HT1080 (cell line): ENCODE results near the gene CCDC40. TPM values are rescaled to one million over a fixed set of nuclear protein-coding genes. Genes with fewer than 3 reads are reported as not detected.

ENCODE experiments used
- DNase-seq: peaks from one replicate; pipeline ENCODE4 v3.0.0-alpha.2; 2015; ENCODE audit warnings: low read depth
- total RNA-seq: library from RNA; depleted of rRNA; stranded (reverse); fragments of >200 nt; shearing (Covaris generic); gene quantifications from 2 replicates; pipeline ENCODE4 v1.2.3, GENCODE V29; 2014

CCDC40 gene
- total RNA-seq, 1 experiment from 2014 or later, result 0.27 TPM

DNA sequence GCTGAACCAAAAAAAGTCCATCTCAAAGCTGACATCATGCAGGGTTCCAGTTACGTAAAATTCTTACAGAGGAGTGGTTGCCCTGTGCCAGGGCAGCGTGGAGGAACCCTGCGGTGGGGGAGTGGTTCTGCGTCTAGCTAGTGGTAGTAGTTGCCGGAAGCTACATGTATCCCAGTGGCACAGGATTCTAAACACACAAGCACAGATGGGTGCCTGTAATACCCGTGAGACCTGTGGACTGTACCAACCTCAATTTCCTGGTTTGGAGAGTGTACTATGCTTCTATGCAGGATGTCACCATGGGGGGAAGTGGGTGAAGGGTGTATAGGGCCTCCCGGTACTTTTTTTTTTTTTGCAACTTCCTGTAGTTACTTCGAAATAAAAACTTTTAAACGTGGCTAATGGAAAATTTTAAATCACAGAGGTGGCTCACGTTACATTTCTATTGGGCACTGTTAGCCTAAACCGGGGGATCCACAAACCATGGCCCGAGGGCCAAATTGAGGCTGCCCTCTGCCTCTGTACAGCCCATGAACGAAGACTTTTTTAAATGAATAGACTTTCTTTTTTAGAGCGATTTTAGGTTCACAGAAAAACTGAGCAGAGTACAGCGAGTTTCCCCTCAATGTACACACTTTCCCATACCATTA lies 39.3 kb upstream of the CCDC40 start:
- no peak for DNase-seq

DNA sequence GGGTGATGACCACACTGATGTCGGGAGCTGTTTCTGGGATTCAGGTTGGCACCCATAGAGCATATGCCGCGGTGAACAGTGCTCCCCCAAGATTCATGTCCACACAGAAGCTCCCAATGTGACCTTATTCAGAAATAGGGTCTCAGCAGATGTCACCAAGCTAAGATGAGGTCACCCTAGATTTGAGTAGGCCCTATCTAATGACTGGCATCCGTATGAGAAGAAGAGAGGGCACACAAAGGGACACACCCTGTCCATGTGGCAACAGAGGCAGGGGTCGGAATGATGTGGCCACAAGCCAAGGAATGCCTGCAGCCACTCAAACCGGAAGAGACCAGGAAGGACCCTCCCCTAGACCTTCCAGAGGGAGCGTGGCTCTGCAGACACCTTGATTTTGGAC lies 36.3 kb upstream of the CCDC40 start:
- no peak for DNase-seq

DNA sequence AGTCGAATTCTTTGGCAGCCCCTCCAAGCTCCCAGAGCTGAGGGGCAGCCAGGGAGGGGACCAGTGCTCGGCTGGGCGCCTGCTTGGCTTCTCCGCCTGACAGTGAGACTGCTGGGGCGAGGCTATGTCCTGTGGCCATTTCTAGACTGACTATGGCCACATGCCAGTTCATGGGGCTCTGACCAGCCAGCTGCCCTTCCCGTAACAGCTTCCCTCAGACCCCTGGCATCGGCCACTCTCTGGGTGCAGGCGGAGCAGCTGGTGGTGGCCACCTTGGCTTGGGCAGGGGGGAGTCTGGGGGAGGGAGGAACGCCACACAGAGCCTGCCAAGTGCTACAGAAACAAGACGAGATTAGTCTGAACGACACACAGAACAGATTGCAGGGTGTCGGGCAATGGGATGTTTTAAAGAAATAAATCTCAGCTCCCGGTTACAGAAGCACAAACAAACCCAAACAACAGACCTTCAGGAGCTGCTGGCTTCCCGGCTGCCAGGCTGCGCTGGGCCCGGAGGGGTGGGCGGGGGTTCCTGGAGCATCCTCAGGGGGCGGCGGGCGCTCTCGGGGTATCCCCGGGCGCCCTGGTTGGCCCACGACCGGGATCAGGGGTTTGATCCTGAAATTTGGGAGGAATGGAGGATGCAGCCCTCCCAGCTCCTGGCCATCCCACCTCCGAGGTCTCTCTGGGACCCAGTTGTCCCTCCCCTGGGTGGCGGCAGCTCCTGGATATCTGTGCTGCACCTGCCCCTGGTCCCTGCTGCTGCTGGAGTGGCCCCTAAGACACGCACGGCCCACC lies 35.3 kb upstream of the CCDC40 start:
- no peak for DNase-seq

DNA sequence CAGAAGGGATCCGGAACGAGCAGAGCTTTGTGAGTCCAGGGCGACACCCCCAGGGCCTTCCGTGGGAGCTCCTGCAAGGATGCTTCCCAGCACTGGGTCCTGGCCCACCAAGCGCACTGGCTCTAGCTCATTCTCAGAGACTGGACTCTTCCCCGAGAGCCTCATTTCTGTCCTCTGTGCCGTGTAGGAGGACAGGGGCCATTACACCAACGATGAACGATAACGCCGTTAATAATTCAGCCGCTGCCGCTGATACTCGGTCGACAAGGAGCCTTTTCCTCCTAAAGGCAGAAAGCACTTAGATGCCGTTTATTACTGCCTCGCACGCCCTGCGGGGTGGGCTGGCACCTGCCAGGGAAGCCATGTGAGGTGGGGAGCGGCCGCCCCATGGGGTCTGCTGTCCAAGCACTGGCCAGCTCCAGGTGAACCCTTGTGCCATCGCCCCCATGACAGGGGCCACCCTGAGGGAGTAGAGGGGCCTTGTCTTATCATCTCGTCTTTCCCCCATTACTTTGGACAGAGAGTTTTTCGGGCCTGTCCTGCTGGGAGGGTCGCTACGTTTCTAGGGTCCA lies 34.3 kb upstream of the CCDC40 start:
- DNase-seq, result no peak

DNA sequence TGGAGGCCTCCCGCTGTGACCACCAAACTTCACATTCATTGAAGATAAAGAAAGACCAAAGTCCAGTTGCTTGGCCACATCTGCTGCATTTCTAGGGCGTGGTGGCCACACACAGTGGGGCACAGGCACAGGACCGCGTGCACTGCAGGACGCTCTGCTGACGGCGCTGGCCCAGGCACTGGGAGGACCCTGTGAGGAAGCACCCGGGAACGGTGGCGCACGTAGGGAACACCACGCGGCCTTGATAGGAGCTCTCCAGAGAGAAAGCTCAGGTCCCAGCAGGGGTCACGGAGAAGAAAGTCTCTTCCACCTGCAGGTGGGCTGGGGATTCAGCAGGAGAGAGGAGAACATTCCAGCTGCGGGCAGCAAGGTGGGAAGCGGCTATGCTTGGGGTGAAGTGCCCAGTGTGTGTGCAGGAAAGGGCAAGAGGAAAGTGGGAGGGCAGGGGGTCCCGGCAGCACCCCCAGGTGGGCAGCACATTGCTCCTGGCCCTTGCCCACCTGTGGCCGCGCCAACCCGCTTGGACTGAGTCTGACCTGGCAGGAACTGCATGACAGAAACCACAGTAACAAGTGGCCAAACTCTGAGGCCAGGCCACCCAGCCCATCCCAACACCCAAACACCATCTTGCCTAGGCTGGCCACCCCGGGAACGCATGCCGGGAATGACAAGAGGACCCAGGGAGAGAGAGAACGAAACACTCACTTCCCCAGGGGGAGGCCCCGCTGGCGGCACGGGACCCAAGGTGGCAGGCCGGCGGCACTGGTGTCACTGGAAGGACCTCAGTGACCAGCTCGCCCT lies 33.6 kb upstream of the CCDC40 start:
- no peak for DNase-seq

- DNase-seq, result no peak
Measured at GRCh38 chr17:80003969-80004368, 32.5 kb upstream of the CCDC40 start.

- DNase-seq, result peak; percentile 30
Measured at GRCh38 chr17:80005360-80006338, 30.8 kb upstream of the CCDC40 start.

DNA sequence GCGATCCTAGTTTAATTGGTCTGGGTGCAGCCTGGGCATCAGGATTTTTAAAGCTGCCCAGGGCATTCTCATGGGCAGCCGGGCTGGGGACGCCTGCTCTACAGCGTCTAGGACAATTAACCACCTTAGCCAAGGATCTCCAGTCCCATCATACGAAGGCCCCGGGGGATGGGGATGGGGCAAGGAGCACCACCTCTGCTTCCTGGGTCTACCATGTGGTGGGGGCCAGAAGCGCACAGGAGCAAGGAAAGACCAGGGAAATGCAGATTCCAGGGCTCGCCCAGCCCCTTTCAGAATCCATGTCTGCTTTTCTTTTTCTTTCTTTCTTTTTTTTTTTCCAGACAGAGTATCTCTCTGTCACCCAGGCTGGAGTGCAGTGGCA lies 30.1 kb upstream of the CCDC40 start:
- no peak for DNase-seq

- no peak for DNase-seq
Measured at GRCh38 chr17:80006811-80007752, 29.4 kb upstream of the CCDC40 start.

DNA sequence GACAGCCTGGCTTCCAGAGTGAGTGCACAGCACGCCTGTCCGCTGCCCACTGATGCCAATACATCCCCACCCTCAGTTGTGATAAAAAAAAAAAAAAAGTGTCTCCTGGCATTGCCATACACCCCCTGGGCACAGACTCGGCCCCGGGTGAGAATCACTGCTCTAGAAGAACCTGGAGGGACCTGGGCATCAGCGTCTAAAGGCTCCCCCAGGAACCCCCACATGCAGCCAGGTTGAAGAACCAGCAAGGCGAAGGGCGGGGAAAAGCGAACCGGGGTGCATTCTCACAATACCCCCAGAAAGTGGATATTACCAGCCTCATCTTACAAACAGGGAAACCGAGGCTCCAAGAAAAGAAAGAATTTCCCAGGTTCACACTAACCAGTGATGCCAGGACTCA lies 28.5 kb upstream of the CCDC40 start:
- no peak for DNase-seq

DNA sequence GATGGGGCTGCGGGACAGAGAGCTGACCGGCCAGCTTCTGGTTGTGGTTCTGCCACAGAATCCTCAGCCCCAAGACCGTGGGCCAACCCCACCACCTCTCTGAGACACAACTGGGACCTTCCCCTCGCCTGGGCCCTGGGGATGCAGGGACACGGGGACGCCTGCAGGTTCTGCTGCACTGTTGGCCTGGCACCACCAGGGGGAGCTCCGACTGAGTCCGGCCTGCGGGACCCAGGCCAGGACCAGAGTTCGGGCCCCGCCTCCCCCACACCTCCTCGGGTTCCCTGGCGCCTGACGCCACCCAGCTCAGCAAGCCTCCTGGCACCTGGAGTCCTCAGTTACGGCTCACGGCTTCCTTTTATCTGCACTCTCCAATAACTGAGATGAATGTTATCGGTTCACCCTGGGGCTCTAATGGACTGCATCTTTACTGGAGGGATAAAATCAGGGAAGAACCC lies 28.0 kb upstream of the CCDC40 start:
- peak; percentile 56 for DNase-seq

DNA sequence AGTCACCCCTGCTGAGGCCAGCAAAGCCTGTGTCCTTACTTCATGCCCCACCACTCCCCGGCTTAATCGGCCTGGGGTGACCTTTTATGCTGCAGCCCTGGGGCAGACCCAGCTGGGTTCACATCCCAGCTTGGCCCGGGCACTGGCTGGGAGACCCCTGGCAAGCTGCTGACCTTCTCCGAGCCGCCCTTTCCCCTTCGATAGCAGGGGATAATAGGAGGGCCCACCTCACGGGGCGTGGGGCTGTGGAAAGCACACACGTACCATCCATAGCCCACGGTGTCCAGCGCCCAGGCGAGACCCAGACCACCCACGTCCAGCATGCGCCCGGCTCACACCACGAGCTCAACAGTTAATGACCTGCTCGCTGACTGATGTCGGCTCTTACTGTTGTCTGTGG lies 27.6 kb upstream of the CCDC40 start:
- no peak for DNase-seq

DNA sequence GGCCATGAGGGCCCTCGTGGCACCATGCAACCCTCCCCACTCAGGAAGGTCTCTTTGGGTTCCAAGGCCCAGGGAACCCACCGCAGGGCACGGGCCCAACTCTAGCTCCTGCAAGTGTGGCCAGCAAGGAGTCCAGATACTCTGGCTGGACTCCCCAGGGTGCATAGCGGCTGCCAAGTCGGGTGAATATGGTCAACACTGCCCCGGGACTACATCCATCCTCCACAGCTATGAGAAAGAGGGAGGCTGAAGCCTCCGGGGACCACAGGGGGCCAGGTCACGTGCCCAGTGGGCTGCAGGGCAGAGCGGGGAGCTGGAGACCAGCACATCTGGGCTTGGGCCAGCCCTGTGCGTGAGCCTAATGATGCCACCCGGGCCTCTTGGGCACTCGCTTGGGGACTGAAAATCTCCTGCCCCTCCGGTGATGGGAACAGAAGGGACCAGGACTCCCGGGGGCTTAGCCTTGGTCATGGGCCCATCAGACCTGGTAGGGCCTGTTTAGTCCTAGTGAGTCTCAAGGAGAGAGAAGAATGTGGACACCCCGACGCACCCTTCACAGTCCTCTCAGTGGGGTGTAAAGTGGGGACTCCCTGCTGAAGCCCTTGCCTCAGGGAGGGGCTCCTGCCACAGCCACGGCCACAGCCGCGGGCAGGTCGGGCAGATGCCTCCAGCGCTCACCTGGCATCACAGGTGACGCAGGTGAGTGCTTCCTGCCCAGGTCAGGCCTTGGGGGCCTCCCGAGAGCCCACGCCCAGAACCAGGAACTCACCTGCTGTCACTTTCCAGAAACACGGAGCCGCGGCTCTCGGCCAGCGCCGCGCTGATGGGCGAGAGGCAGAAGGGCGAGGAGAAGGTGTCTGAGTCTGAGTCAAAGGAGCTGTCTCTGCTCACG lies 26.8 kb upstream of the CCDC40 start:
- no peak for DNase-seq

- no peak for DNase-seq
Measured at GRCh38 chr17:80010283-80010858, 26.1 kb upstream of the CCDC40 start.

- no peak for DNase-seq
Measured at GRCh38 chr17:80011989-80012555, 24.4 kb upstream of the CCDC40 start.

DNA sequence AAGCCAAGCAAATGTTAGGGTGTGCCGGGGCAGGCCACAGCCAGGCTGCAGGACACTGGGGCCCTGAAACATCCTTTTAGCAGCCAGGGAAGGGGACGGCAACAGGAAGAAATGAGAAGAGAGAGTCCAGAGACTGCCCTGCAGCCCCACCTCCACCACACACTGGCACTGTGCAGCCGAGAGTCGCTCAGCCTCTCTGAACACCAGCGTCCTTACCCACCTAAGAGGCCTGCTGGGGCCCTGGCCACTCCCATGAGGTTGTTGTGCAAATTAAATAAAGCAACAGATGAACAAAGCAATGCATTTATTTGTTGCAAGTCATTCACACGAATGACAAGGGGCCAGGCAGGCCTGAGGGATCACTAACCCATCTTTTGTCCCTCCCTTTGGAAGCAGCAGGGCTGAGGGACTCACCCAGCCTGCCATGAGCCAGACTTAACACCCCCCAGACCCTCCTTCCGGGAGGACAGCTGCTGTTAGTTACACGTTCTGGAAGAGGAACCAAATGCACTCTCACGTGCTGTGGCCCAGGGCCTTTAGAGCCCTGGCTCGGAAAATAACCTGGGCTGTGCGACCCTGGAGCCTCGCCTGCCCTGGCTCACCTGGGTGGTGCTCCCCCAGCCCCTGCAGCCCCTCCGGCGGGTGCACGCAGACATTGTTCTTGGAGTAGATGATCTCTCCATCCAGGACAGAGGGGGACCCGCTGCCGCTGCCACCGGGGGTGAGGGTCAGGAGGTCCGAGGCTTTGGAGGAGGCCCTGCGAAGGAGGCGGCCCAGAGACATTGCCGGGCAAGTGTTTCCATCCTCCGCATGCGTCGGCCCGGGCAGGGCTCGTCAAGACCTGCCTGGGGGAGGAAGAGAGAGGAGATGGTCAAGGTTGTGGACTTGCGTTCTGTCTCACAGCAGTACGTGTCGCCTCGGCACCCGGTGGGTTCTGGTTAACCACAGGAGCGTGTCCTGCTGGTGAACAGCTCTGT lies 23.4 kb upstream of the CCDC40 start:
- DNase-seq, result no peak
